ENCODE results near the gene COL6A2.
"Not testable (repeated sequence)": the region's sequence is repeated elsewhere in the genome, so short reads cannot be mapped to it uniquely, and the experiment has no call there.

COL6A2 gene

DNA sequence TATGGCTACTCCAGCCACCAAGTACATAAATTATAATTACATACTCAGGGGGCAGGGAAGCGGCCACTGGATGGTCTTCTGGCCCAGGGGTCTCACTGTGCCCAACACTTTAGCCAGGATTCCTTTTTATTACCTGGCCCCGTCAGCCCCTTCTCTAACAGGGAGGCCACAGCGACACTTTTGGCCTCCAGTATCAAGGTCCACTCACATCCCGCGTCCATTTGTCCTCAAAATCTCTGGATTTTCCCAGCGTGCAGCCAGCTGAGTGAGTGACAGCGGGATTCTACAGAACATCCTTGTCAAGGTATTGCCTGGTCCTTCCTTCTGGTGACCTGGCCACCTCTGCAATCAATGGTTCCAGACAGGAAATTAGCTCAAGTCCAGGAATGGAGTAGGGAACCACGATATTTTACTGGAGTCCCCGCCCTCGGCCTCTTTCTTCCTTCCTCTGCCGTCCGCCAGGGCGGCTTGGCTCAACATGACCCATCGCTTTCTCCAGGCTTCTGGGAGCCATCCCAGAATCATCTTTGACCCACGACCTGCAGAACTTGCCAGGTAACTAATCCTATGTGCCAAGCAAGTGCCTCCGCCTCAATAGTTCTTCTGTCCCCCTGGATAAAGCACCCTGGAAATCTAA lies 2.7 kb upstream of the COL6A2 start:
- DNase-seq: no peak

DNA sequence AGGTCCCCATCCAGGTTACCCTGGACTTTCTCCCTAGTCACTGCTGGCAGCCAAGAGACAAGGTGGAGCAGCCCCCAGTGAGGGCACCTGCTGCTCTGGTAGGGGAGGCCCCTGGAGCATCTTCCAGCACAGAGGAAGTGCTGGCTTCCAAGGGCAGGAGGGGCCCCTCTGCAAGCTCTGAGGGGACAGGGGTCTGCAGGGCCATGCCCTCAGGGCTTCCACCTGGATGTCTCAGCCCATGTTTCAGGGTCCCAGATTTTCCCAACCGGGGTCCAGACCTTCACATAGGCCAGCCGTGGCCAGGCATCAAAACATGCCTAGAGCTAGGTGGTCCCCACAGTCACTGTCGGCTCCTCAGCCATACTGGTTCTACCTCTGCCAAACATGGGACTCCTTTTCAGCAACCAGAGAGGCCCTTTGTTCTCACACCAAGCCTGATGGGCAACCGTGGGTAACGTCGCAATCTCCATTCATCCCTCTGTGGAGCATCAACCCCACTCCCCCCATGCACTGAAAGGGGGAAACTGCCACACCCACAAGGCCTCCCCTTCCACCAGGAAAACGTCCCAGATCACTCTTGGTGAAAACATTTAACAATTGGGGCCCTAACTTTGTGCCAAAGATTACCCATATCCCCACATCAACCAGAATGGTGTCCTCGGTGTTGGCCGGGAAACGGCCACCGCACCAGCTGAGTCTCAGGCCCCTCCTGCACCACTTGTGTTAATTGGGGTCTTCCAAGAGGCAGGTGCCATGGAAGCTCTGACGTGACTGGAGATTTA lies 1.9 kb upstream of the COL6A2 start:
- no peak for DNase-seq

DNA sequence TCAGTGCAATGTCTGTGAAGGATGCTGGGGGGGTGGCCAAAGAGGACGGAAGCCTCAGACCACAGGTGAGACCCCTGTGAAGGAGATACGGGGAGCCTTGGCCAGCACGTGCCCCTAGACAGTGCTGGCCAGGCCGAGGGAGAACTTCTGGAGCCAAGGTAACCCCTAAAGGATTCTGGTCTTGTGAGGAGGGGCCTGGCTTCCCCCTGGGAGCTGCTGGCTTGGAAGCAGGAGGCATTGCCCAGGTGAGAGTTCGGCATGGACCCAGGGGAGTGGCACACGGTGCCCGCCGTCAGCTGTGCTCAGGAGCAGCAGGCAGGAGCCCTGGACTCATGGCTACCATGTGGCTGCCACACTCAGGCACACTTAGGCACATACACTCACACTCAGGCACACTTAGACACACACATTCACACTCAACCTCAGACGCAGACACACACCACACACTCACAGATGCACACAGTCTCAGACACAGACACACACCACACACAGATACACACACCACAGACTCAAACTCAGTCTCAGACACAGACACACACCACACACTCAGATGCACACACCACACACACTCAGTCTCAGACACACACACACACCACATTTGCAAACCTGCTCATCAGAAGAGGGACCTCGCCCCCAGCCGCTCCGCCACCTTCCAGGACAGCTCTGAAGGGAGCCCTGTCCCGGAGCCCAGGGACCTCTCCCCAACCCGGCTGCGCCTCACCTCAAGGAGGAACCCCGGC lies 1.1 kb upstream of the COL6A2 start:
- DNase-seq: peak; percentile 1

DNA sequence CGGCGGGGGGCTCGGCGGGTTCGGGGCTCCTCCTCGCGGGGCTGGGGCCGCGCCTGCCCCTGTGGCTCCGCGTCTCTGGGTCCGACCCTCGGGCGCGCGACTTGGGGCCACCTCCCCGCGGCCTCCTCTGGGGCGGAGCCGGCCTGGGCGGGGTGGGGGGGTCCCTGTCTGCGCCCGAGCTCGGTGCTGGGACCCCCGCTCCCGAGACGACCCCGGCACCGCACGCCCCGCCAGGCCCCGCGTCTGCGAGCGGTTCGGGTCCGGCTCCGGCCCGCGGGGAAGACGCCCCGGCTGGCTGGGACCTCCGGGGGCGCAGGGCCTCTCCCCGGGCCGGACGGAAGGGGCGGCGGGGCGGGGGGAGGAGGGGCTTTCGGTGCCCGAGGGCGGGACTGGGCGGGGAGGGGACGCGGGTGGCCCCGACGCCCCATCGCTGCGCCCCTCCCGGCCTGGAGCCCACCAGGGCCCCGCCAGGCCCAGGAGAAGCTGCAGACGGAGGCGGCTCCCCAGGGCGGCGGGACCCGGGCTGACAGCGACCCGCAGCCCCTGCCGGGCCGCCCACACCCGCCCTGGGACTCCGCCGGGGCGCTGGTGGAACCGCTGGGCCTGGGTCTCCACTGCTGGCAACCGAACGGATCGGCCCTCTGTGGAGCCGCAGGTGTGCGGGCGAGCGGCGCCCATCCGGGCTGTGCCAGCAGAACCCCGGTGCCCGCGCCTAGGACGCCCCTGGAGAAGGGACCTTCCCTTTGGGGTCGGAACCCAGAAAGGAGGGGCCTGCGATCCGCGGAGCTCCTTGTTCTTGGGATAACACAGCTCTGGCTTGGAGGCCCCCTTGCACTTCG lies 610 bp downstream of the COL6A2 start:
- no peak for DNase-seq

- DNase-seq: peak; percentile 2
These were observed 1.6 kb downstream of the COL6A2 start for GRCh38 chr21:46099476-46099875.

- DNase-seq: no peak
These were observed 2.1 kb downstream of the COL6A2 start for GRCh38 chr21:46100020-46100419.

- no peak for DNase-seq
These were observed 2.5 kb downstream of the COL6A2 start for GRCh38 chr21:46100426-46100825.

- no peak for DNase-seq
These were observed 3.0 kb downstream of the COL6A2 start for GRCh38 chr21:46100906-46101305.

DNA sequence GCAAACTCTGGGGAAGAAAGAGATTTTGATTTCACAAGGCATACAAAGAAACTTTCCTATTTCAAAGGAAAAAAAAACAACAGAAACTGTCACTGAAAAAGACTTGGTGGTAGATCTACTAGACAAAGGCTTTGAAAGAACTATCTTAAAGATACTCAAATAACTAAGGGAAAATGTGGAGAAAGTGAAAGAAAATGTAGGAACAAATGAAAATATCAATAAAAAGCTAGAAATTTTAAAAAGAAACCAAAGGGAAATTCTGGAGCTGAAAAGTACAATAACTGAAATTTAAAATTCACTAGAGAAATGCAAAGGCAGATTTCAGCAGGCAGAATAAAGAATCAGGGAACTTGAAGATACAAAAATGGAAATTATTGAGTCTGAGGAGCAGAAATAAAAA lies 6.2 kb downstream of the COL6A2 start:
- DNase-seq: no peak

- not testable (repeated sequence) for DNase-seq
These were observed 9.5 kb downstream of the COL6A2 start for GRCh38 chr21:46107376-46107775.

DNA sequence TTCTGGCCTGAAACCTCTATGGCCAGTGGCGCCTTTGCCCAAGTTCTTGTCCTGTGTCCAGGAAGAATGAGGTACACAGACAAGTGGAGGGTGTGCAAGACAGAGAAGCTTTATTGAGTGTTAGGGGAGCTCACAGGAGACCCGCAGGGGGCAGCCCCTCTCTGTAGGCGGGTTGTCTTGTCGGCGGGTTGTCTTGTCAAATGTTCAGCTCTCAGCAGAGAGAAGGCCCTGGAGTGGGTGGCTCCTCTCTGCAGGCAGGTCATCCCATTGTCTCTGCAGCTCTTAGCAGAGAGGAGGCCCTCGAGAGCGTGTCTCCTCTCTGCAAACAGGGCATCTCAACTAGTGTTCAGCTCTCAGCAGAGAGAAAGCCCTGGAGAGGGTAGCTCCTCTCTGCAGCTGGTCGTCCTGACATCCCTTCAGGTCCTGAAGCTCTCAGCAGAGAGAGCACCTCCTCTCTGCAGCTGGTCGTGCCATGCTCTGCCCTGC lies 11.0 kb downstream of the COL6A2 start:
- no peak for DNase-seq

DNA sequence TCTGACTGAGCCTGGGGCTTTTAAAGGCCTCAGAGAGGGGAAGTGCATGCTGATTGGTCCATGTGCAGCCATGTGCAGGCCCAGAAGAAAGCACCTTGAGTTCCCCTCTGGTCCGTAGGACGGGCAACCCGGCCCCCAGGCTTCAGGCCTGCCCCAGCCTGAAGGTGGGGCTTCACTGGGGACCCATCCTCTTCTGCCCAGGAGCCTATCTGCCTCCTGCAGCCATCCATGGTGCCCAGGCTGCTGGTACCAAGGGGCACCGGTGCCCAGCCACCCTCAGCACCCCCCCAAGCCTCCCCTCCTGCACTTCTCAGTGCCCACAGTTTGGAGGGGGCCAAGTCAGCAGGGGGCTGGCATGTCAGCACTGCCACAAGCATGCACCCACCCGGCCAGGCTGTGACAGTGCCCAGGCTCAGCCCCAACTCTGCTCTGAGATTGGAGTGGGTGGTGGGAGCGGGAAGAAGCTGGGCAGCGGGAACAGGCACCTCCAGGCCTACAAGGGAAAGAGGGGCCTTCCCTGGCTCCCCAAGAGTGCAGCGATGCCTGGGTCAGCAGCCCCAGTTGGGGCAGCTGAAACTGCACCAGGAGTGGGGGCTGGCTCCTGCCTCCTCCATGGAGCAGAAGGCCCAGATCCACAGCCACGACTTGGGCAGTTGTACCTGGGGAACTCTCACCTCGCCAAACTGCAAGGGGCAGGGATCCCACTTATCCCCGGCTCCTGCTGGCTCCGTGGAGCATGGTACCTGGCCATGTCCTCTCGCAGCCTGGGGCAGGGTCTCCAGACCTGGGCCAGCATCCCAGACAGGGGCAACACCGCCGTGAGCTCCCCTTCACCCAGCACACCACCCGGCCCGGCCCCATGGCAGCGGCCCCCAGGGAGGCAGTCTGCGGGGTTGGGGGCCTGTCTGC lies 11.7 kb downstream of the COL6A2 start:
- no peak for DNase-seq

- no peak for DNase-seq
These were observed 12.7 kb downstream of the COL6A2 start for GRCh38 chr21:46110499-46111192.

DNA sequence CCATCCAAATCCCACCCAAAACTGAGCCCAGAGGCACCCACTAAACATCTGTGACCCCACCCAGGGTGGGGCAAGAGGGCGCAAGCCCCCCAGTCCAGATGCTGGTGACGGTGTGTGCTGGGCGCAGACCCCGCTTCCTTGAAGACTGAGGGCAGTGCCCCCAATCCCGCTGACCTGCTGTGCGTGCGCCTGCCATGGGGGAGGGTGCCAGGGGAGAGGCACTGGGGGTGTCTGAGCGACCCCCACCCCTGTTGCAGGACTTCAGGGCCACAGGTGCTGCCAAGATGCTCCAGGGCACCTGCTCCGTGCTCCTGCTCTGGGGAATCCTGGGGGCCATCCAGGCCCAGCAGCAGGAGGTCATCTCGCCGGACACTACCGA lies 13.3 kb downstream of the COL6A2 start:
- no peak for DNase-seq

DNA sequence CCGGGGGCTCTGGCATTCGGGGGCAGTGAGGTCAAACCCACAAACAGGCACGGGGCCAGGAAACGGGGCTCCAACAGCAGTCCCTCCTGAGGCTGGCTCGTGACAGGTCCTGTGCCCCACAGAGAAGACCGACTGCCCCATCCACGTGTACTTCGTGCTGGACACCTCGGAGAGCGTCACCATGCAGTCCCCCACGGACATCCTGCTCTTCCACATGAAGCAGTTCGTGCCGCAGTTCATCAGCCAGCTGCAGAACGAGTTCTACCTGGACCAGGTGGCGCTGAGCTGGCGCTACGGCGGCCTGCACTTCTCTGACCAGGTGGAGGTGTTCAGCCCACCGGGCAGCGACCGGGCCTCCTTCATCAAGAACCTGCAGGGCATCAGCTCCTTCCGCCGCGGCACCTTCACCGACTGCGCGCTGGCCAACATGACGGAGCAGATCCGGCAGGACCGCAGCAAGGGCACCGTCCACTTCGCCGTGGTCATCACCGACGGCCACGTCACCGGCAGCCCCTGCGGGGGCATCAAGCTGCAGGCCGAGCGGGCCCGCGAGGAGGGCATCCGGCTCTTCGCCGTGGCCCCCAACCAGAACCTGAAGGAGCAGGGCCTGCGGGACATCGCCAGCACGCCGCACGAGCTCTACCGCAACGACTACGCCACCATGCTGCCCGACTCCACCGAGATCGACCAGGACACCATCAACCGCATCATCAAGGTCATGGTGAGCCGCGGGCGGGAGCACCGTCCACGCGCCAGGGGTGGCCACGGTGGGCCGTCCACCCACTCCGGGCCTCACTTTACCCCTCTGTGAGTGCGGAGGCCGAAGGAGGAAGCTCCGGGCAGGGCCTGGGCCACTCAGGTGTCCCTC lies 14.2 kb downstream of the COL6A2 start:
- DNase-seq: no peak

GRCh38 chr21:46112725-46113215 lies 14.9 kb downstream of the COL6A2 start:
- no peak for DNase-seq

DNA sequence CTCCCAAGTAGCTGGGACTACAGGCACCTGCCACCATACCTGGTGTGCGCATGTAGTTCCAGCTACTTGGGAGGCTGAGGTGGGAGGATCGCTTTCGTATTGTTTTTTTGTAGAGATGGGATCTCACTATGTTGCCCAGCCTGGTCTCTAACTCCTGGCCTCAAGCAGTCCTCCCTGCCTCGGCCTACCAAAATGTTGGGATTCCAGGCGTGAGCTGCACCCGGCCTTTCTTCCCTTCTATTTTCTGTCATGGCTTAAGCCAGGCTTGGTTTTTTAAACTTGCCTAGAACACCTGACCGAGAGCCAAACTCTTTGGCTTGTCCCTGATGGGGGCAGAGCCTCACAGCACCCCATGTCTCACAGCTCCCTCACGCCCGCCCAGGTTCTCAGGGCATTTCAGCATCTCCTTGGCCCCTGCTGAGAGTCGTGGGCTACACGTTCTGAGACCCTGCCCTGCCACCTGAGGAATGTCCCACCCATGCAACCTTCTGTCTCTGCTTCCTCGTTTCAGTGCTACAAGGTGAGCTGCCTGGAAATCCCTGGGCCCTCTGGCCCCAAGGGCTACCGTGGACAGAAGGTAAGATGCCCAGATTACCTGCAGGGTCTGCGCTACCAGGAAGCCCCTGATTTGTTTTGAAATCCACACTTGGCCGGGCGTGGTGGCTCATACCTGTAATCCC lies 15.7 kb downstream of the COL6A2 start:
- DNase-seq: no peak

DNA sequence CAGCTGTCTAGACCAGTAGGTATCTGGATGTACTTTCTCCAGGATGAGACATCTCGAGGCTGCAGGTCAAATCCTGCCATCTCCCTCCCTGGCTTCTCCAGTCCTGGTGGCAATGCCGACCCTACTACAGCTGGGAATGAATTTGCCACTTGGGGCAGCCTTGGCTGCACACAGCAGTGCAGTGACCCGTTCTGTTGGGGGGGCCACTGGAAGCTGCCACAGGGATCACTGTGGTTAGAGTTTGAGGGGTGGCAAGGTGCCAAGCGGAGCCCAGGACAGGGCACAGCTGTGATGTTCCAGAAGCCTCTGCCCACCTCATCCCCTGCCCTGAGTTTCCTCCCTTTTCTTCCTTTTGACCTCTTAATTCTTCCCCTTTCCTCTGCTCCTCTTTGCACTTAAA lies 17.1 kb downstream of the COL6A2 start:
- no peak for DNase-seq

DNA sequence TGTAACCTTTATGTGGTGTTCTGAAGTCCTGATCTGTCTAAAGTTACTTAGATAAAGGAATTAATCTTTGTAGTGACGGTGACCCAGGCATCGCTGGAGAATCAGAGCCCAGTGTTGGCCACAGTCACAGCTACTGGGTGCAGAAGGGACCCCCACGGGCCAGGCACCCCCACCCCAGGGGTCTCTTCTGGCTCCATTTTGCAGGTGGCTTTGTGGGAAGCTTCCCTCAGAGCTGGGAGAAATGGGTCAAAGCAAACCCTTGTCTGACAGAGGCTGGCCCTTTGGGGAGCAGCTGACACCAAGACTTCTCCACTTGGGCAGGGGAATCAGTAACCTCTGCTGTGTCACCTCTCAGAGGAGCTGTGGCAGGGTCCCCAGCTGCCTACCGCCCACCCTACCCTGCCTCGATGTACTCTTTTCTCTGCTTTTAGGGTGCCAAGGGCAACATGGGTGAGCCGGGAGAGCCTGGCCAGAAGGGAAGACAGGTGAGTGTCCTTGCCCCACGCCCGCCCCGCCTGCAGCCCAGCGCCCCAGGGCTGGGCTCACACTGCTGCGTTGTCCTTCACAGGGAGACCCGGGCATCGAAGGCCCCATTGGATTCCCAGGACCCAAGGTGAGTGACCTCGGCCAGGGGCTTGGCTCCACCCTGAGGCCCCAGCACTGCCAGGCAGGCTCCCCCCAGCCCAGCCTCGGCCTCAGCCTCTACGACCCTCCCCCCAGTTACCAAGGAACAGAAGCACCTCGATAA lies 17.7 kb downstream of the COL6A2 start:
- no peak for DNase-seq

All from RPMI8226 (cell line).